GM18858 (cell line): ENCODE data around the gene ELMO1.

ENCODE experiments used
- ATAC-seq: cut with Tn5 transposase; IDR thresholded peaks from one replicate; pipeline ENCODE4 v1.9.1; 2021; ENCODE audit not compliant: unreplicated experiment

ELMO1 gene

DNA sequence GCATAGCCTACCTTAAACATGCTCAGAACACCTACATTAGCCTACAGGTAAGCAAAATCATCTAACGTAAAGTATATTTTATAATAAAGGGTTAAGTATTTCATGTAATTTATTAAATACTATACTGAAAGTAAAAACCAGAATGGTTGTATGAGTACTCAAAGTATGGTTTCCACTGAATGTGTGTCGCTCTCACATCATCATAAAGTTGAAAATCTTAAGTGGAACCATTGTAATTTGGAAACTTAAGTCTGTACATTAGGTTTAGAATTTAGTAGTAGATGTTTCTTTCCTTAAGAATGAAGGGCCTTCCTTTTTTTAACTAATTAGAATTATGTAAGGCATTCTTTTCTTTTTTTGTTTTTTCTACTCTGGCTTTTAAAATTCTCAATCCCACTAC, 484.4 kb downstream of the ELMO1 start:
- no peak for ATAC-seq

DNA sequence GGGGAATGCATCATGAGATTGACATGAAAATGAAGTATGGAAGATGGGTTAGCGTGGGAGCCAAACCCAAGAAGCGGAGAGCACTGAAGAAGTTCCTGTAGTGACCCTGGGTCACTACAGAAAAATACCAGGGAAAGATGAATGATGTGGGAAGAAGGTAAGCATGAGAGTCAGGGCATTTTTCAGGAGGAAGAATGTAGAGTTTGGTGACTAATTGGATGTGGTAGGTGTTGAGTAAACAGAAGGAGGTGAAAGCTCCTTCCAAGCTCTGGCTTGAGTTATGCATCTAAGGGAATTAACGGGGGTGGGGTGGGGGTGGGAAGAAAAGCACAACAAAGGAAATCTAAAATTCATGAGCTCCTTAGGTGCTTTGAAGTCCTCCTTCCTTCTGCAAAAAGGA, 486.3 kb downstream of the ELMO1 start:
- ATAC-seq = no peak

DNA sequence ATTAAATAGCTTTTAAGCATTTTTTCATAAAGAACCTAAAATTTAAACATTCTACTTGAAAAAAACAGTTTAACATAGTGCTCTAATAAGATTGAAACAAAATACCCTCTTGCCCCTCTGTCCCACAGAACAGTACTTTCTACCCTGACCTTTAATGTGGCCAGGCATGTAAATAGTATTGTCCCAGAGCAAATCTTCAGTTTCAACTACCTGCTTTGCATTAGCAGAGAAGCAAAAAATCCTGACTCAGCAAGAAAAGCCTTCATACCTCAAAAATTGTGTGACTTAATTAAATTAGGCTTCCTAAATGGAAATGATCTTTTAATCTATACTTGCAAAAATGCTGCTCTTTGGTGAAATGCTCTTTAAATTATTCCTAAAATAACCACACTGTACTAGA, 487.0 kb downstream of the ELMO1 start:
- no peak for ATAC-seq

DNA sequence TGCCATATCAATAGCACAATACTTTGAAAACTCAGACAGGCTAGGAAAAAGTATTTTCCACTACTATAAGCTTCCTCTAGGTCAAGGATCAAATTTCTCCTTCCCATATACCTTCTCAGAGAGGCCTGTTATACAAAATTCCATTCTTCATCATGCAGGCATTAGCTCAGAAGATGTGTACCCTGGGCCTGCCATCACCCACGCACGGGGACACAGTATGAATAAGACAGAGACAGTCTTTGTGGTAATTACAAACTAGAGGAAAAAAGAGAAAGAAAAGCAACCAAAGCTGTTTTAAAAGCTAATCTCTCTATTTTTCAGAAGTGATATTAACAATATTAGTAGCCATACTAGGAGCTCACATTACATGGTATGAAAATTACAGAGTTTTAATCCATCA, 487.6 kb downstream of the ELMO1 start:
- ATAC-seq = no peak

DNA sequence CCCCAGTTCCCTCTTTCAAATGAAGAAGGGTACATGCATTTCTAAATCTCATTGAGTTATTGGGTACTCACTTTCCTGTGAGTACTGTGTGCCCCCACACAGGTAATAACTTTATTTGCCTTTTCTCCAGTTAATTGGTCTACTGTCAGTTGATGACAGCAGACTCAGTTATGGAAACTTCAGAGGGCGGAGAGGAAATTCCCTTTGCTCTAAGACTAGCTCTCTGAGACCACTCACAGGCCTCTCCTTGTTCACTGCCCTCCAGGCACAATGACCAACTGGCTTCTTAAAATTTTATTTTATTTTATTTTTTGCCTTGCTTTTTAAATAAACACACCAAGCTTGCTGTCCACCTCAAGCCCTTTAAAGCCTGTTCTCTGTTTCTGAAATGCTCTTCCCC, 488.6 kb downstream of the ELMO1 start:
- no peak for ATAC-seq

DNA sequence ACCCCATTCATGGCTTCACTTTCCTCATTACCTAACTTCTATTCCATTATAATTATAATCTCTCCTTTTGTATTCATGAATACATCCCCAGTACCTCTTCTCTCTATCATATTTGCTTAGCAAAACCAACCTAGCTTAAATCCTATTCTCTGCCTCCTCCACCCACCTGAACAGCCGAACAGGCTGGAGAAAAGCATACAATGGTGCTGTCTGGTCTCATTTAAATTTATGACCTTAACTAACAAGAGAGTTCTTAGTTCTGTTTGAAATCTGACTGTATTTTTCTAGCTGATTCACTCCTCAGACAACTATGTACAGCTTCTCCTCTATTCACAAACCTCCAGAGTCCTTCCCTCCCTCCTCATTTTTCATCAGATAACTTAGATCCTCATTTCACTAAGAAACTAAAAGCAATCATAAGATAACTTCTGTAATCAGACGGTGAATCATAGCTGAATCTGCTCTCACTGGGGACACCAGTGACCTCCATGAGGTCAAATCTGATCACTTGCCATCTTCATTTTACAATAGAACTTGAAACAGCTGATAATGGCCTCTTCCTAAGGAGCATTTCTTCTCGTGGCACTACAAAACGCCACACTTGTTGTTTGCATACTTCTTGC, 490.4 kb downstream of the ELMO1 start:
- ATAC-seq = no peak

DNA sequence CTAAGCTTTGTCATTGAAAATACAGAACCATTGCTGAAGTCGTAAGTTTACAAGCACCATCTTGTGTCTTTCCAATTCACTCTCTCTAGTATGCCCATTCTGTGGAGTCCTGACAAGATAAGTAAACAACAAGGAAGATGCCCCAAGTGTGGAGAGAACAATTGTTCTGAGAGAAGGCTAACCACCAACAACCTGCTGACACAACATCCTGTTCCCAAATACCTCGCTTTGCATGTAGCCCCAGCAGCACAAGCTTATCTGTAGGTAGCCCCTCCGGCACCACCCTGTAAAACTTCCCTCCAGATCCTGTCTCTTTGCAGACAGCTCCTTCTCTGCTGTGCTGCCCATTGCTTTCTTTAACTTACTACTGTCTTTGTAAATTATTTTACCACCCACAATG, 491.0 kb downstream of the ELMO1 start:
- ATAC-seq = no peak

DNA sequence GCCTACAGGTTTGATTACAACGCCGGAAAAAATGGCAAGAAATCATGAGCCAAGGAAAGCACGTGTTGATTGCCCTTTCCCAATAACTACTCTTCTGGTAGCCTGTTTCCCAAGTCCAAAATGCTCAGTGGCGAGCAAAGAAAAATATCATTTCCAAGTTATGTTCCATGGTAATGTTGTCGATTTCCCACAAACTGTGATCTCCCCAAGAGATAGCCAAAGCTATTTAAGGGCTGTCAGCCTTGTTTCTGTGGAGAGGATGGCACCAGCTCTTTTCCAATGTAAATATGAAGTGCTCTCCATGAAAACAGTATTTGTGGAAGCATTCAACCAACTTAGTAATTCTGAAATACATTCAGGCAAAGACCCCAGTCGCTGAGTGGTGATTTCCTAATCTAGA, 491.9 kb downstream of the ELMO1 start:
- ATAC-seq = no peak

DNA sequence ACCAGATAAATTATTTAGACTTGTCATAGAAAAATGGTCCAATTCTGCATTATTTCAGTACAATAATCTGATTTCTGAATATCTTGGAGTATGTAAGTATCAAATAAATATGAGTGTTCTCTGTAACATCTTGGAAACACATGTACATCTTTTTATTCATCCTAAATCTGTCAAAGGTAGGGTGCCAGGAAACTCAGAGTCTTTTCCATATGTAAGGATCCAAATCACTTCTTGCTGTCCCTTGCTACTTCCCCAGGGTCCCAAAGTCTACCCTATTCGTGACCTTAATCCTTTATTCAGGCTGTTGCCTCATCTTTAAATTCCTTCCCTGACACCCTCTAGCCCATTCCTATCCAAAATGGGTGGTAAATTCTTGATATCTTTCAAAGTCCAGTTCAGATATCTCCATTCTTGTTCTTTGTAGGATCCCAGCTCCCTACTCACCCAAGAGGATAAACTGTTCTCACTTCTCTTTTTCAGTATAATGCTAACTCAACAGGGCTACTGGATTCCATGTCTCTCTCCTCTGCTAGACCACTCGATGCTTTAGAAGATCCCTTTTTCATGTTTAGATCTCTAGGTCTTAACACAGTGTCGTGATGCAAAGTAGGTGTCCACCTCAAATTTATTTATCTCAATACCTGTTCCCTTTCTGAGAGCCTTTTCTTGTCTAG, 493.1 kb downstream of the ELMO1 start:
- no peak for ATAC-seq

DNA sequence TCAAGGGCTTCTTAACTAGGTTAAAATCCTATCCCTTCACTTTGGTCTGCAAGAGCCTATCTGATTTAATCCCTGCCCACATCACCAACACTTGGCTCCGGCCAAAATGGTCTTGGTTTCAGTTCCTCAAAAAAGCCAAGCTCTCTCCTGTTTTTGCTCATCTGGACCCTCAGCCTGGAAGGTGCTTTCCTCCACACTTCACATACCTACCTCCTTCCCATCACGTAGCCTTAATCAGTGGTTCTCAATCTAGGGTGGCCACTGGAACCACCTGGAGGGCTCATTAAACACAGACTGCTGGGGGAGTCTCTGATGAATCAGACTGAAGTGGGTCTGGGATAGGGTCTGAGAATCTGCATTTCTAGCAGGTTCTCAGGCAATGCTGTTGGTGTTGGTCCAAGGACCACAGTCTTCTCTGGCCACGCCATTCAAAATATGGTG, 497.4 kb downstream of the ELMO1 start:
- peak; percentile 94 for ATAC-seq

DNA sequence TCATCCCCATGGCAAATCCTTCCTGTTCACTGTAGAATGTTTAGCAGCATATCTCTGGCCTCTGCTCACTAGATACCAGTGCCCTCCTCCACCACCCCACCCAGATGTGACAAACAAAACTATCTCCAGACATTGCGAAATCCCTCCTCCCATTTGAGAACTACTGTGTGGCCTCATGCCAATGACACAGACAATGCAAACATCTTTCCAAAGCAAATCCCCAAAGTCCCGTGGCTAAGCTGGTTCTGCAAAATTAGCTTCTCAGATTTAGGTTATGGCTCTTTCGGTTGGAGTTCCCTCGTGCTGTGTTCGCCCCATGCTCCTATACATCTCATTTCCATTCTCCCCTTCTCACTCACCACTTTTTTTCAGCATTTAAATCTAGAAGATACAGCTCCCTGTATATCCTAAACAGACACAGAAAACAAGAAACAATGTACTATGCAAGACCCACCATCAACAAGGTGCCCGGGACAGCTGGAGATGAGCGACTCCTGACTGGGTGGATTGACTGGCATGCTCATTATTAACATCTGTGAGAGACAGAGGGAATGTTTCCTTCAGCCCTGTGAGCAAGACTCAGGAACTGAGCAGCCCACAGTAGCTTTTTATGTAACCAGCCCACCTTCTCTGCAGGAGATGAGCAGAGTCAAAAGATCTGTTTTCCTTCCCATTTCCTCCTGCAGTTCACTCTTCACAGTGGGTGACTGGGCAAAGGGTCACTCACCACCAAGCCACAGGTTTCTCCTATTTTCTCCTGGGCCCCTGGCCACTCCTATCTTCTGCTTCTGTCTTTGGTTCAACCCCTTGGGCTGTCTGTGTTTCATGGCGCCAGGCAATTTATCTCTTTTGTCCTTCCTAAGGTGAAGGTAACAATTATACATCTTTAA, 498.7 kb downstream of the ELMO1 start:
- no peak for ATAC-seq

DNA sequence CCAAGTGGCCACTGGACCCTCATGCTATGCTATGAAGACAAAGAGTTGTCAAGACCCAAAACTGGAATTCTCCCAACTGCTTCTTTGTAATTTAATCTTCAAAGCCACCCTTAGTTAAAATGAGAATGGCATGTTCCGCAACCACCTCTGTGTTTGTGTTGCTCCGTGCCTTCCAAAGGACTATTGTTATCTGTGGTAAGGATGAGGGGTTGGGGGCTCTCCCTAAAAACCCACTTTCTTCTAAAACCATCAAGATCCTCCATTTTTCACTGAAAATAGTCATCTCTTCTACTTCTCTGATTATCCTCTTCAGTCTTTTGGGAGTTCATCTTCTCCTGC, 502.3 kb downstream of the ELMO1 start:
- ATAC-seq = no peak

DNA sequence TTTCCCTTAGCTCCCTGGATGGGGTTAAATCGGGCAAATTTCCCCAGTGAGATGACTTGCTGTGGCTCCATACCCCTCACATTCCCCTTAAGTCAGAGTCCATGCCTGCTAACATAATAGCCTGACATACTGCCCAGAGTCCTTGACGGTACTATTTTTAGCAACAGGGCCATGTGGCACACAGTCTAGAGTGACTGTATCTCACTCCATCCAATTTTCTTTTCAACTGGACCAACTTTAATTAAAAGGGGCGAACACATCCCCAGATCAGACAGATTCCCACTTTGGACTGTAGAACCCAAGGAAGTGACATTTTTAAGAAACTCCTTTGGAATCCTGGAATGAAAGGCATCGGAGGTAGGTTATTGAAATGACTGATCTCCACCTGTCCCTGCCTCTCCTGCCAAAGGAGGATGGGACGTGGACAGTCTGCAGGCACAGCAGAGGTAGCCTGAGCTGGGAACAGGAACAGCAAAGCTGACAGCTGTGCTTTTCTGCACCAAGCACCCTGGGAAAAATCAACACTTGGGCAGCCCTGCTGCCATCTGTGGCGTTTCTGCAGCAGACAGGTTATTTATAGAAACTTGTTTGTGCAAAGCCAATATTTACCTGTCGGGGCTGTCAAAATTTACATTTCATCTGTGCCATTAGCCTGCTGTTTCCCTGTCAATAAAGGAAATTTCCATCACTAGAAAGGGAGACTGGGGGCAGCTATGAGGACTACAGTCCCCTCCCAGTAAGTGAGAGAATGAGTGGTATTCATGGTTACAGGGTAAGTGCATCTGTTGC, 502.9 kb downstream of the ELMO1 start:
- ATAC-seq = no peak

DNA sequence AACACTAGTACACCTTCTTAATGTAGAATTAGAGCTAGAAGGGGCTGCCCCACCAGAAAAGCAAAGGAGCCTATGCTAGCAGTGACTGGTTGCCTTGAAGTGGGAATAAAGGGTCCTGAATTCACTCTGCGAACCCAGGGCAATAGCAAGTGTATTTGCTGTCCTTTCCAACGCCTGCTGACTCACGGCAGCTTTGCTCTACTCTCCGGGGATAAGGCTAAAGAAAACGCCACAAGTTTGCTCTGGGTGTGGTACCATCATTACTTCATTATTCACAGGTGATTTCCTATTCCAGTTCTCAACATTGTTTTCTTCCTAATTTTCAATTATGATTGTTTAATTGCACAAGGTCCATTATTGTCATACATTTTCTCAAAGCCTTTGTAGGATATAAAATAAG, 503.8 kb downstream of the ELMO1 start:
- no peak for ATAC-seq

DNA sequence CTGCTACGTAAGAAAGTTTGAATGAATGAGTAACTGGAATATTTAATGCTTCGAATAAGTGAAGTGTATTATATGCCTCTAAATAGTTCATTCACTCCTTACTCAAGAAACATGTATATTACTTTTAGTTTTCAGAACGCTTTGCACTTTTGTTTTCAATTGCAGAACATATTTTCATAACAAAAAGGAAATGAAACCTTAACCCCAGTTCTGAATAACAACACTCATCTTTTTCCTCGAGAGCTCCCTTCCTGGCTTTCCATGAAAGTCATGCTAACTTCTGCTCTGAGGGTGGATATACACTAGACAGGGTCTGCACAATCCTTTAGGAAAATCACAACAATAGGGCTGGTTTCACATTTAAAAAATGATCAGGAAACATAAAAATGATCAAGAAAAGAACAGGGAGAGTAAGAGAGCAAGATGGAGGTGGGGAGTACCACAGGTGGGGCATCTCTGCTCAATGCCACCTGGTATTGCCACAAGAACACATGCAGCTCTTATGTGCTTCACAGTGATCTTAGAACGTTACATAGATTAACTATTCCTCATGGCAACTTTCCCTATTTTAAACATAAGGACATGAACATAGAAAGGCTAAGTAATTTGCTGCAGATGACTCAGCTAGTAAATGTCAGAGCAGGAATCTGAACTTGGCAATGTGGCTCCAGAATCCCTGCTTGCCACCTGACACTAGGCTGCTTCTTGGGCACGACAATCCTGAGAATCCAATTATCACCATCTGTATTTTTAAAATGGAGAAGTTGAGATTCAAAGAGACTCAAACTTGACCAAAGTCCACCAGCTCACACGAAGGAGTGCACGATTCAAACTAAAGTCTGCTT, 504.9 kb downstream of the ELMO1 start:
- peak; percentile 57 for ATAC-seq

DNA sequence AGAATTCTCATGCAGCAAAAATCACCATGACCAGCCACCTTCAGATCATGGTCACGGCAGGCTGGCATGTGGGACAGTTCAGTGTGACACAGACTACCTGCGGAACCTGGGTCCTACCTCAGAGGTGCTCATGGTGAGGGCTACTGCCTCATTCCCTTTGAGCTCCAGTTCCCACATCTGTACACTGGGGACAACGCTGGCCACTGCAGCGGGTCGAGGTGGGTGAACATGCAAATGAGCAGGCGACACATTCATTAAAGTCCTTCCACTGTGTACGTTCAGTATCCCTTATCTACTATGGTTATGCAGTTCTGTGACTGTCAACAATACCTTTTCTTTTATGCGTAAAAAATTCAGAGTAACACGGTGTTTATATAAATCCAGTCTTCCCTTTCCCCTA, 505.7 kb downstream of the ELMO1 start:
- no peak for ATAC-seq

DNA sequence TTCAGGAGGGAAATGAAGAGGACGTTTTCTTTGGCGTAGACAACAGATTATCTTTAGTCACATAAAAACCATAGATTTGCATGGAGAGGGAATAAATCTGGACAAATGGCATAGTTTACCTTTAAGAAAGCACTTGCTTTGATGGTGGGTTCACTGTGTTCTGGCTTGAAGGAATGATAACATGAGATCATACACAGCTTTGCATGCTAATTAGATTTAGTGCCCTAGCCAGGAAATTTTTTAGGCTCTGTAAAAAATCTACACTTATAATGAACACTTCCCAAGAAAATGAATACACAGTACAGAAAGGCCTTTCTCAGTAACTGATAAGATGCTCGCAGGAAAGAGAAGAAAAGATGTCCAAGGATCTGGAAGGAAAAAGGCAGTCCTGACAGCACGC, 506.1 kb downstream of the ELMO1 start:
- ATAC-seq = no peak

DNA sequence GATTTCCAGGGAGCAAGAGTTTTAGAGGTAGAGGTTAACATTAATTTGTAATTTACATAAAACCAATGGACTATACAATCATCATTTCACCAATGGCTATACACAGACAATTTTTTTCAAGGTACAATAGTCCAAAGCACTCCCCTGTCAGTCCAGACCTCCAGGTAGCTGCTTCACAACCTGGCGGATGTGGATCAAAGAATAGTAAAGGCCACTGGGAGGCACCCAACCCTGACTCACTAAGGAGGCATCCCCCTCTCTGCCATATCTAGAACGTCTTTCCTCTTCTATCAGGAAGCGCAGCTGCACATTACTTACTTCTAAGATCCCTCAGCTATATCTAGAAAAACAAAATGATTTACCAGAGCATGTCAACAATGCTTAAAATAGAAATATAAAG, 506.6 kb downstream of the ELMO1 start:
- no peak for ATAC-seq

DNA sequence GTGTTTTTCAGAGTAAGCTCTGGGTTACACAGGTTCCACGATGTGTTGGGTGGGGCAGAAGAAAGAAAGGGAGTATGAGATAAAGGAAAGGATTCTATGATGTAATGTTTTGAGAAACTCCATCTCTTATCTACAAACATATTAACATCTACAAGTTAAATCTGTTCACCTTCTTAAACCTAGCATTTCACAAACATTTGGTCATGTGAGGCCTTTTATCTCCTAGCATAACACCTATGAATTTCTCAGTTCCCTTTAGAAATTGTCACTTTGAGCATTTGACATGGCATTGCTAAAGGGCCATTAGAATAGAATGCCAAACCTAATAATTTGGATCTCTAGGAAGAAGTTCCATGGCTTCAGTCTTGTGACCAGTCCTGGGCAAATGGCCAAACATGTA, 507.3 kb downstream of the ELMO1 start:
- no peak for ATAC-seq

DNA sequence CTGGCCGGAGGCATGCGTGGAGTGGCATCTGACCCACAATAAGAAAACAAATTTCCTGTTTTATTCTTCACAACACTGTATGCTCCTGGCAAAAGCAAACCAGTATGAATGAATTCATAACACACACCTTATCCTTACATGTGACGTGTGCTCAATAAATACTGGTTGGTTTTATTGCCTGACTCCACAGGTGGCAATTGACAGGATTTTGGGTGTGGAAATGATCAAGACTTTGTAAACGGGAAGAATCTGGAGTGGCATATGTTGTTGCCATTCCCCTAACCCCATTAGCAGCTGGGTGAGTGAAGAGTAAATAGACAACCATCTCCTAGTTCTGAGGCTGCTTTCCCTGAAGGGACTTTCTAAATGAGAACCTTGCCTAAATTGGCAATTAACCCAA, 508.8 kb downstream of the ELMO1 start:
- ATAC-seq = no peak
